CD4-positive, alpha-beta T cell (primary cell): ENCODE results near the gene L1CAM. TPM values are rescaled to one million over a fixed set of nuclear protein-coding genes. Genes with fewer than 3 reads are reported as not detected.
A peak's percentile ranks its signal among the peaks of the same experiment; 100 is the strongest.

Experiments used
- ATAC-seq: fragments of 200-7000 bp; cut with Tn5 transposase; one replicate; pipeline ENCODE4 v1.10.0; 2022; ENCODE audit warnings: mild to moderate bottlenecking; ENCODE audit not compliant: poor library complexity
- CTCF ChIA-PET: fragments of 350-600 bp; sonication (Branson Sonifier 250); formaldehyde crosslinking; loops from one replicate; lab custom pipeline; 2021; ENCODE audit warnings: antibody characterized with exemption, inconsistent platforms; lab: Charles Lee
- POLR2A ChIA-PET: fragments of 350-600 bp; sonication (Branson Sonifier 250); formaldehyde crosslinking; loops from one replicate; lab custom pipeline; 2021; ENCODE audit warnings: antibody characterized with exemption, inconsistent platforms; lab: Charles Lee
- DNase-seq, 14 experiments: peaks; one replicate each; pipeline ENCODE4 v3.0.0-alpha.2; 2013 to 2020; ENCODE audit warnings: mixed read lengths in 2 of 14
- H3K27ac ChIP-seq, 2 donors: one replicate each; pipeline versions ENCODE4 v1.5.1 to v1.7.0; 2013; ENCODE audit warnings: low read length in 2 of 2, low read depth in 1 of 2, mild to moderate bottlenecking in 1 of 2
- H3K27me3 ChIP-seq, 2 experiments: 1 replicate in 1 of 2; 2 replicates in 1 of 2; pipeline versions ENCODE4 v1.6.1 to v1.7.0; 2013; ENCODE audit warnings: low read length in 2 of 2, control low read depth in 1 of 2, mild to moderate bottlenecking in 1 of 2, moderate library complexity in 1 of 2; ENCODE audit not compliant: insufficient read depth in 2 of 2, control insufficient read depth in 1 of 2
- H3K36me3 ChIP-seq: one replicate; pipeline ENCODE4 v1.6.1; 2013; ENCODE audit warnings: low read length, control low read depth; ENCODE audit not compliant: insufficient read depth
- H3K4me1 ChIP-seq: one replicate; pipeline ENCODE4 v1.6.1; 2013; ENCODE audit warnings: low read length, control low read depth; ENCODE audit not compliant: insufficient read depth
- H3K4me3 ChIP-seq: one replicate; pipeline ENCODE4 v1.5.1; 2013; ENCODE audit warnings: mild to moderate bottlenecking, low read length, moderate library complexity
- H3K9me3 ChIP-seq, 2 experiments: 1 replicate in 1 of 2; 2 replicates in 1 of 2; pipeline versions ENCODE4 v1.6.1 to v1.7.0; 2013; ENCODE audit warnings: low read length in 2 of 2, mild to moderate bottlenecking in 2 of 2, control low read depth in 1 of 2, moderate library complexity in 1 of 2; ENCODE audit not compliant: control insufficient read depth in 1 of 2, insufficient read depth in 1 of 2
- H3K27ac Mint-ChIP-seq: one replicate; pipeline ENCODE4 v1.8.0; 2020; ENCODE audit warnings: mixed read lengths
- H3K27me3 Mint-ChIP-seq: one replicate; pipeline ENCODE4 v1.8.0; 2021; ENCODE audit warnings: mixed read lengths
- H3K36me3 Mint-ChIP-seq: one replicate; pipeline ENCODE4 v1.8.0; 2021; ENCODE audit warnings: low read depth, mixed read lengths
- H3K4me1 Mint-ChIP-seq: one replicate; pipeline ENCODE4 v1.8.0; 2021; ENCODE audit warnings: low read depth, mixed read lengths
- H3K4me3 Mint-ChIP-seq: one replicate; pipeline ENCODE4 v1.8.0; 2020; ENCODE audit warnings: mild to moderate bottlenecking, mixed read lengths
- H3K9me3 Mint-ChIP-seq: one replicate; pipeline ENCODE4 v1.8.0; 2020; ENCODE audit warnings: mixed read lengths
- CTCF ChIP-seq: fragments of 200-600 bp; IDR thresholded peaks from one replicate; pipeline ENCODE4 v1.8.0; 2022; ENCODE audit warnings: antibody characterized with exemption, mild to moderate bottlenecking
- intact Hi-C, 2 experiments: fragments of 100-400 bp; cut with DNase I in 1 of 2; cut with micrococcal nuclease in 1 of 2; formaldehyde crosslinking; loops; one replicate each; pipeline versions ENCODE4 v1.15.1 to v1.9.0; 2023 to 2025; cut with DNase I, micrococcal nuclease
- polyA plus RNA-seq, 2 donors: library from polyadenylated mRNA; unstranded; fragments of 120-200 nt; gene quantifications; one replicate each; pipeline ENCODE4 v1.2.1, GENCODE V29; 2013
- total RNA-seq, 174 experiments: library from RNA in 2 of 174; stranded (reverse) in 2 of 174; gene quantifications; one replicate each; pipeline ENCODE4 v1.2.3 and lab custom pipeline; 2021 to 2026

The L1CAM gene
- total RNA-seq: 1 to 10 TPM in 1 of 2 experiments, under 1 TPM in 1; 0.89 to 1.2 TPM
- 0.52 TPM for polyA plus RNA-seq (2013, experiment 1 of 2)
- polyA plus RNA-seq (2013, experiment 2 of 2): 0.63 TPM
- 0 to 7.3 (median 0.64) reads per million in 172 experiments for total RNA-seq (lab: John Stamatoyannopoulos, UW)

GRCh38 chrX:153885968-153886903, at the start of gene L1CAM:
Gene L1CAM, minus strand, starts transcription at chrX:153886173. Its CDS starts 10,337 bp downstream, at chrX:153875836.
- ChIA-PET POLR2A (interaction anchor here (0.9 kb wide), 1 partner anchor 39 kb away, joined by 3 read pairs; no protein-coding TSS in a partner anchor), CTCF (no interaction called here)
- ATAC-seq (peak; percentile 66), DNase-seq (peak in 7 of 14 experiments; percentile 10 to 68 (median 35))
- Mint-ChIP-seq H3K4me1 (no peaks in the 10 kb centered on the region), H3K36me3 (no peaks in the 10 kb centered on the region), H3K27me3 (peaks cover 10% of the 10 kb centered on the region), H3K9me3 (no peaks in the 10 kb centered on the region), H3K27ac (no peak within 1 kb of the TSS), H3K4me3 (peak within 1 kb of the TSS; percentile 48)
- no peak for TF ChIP-seq CTCF
- H3K36me3 ChIP-seq: no peaks in the 10 kb centered on the region
- no peak within 1 kb of the TSS for H3K27ac ChIP-seq
- peaks cover 15% of the 10 kb centered on the region for H3K4me1 ChIP-seq
- H3K4me3 ChIP-seq: peak within 1 kb of the TSS; percentile 14
- H3K9me3 ChIP-seq: peaks cover 0 to 10% of the 10 kb centered on the region in 2 experiments
- intact Hi-C loops: loop anchor here in 1 of 2 experiments (10.0 kb wide), 1 partner anchor 121 kb away; the partner anchor contains the start of gene PLXNB3
- peaks cover 17 to 45% of the 10 kb centered on the region in 2 experiments for H3K27me3 ChIP-seq

GRCh38 chrX:153935326-153935851, 49.4 kb upstream of the L1CAM start:
- ATAC-seq (no peak), DNase-seq (peak in 2 of 14 experiments; percentile 25 to 43)
- H3K27me3 ChIP-seq: no peaks in the 10 kb centered on the region
- Mint-ChIP-seq H3K36me3 (peaks cover 18% of the 10 kb centered on the region), H3K4me3 (peak overlapping the region; percentile 80), H3K27ac (peak overlapping the region; percentile 55), H3K4me1 (peaks cover 31% of the 10 kb centered on the region), H3K9me3 (no peaks in the 10 kb centered on the region), H3K27me3 (no peaks in the 10 kb centered on the region)
- POLR2A ChIA-PET: interaction anchor here (1.4 to 6.3 kb wide), 5 partner anchors 10 to 36 kb away, joined by 3 to 56 read pairs (median 7); partner anchors contain the start of genes ARHGAP4, HCFC1 and RENBP
- CTCF ChIA-PET: interaction anchor here (0.9 to 3.6 kb wide), 2 partner anchors 12 kb away, joined by 3 to 14 read pairs; no protein-coding TSS in a partner anchor
- intact Hi-C loops: no loop called here
- H3K36me3 ChIP-seq: peaks cover 13% of the 10 kb centered on the region
- peaks cover 15% of the 10 kb centered on the region for H3K4me1 ChIP-seq
- no peak for TF ChIP-seq CTCF
- H3K27ac ChIP-seq: no peak overlapping the region
- H3K4me3 ChIP-seq: peak overlapping the region; percentile 47
- no peaks in the 10 kb centered on the region for H3K9me3 ChIP-seq

- no peaks in the 10 kb centered on the region for H3K27me3 Mint-ChIP-seq
- ChIA-PET POLR2A (interaction anchor here (1.4 to 6.3 kb wide), 5 partner anchors 10 to 36 kb away, joined by 3 to 56 read pairs (median 7); partner anchors contain the start of genes ARHGAP4, HCFC1 and RENBP), CTCF (interaction anchor here (0.9 kb wide), 1 partner anchor 12 kb away, joined by 3 read pairs; no protein-coding TSS in a partner anchor)
- intact Hi-C loops: no loop called here
- peak within 1 kb of the TSS; percentile 61 for H3K4me3 ChIP-seq
- H3K9me3 Mint-ChIP-seq: no peaks in the 10 kb centered on the region
- peak within 1 kb of the TSS in 1 of 2 donors; percentile 7 for H3K27ac ChIP-seq
- peaks cover 20% of the 10 kb centered on the region for H3K4me1 ChIP-seq
- peak within 1 kb of the TSS; percentile 90 for H3K4me3 Mint-ChIP-seq
- H3K36me3 Mint-ChIP-seq: peaks cover 18% of the 10 kb centered on the region
- H3K36me3 ChIP-seq: peaks cover 14% of the 10 kb centered on the region
- no peaks in the 10 kb centered on the region for H3K27me3 ChIP-seq
- ATAC-seq: peak; percentile 60
- TF ChIP-seq CTCF: no peak
- H3K4me1 Mint-ChIP-seq: peaks cover 27% of the 10 kb centered on the region
- no peaks in the 10 kb centered on the region for H3K9me3 ChIP-seq
- H3K27ac Mint-ChIP-seq: peak within 1 kb of the TSS; percentile 78
- DNase-seq: peak in 11 of 14 experiments; percentile 21 to 80 (median 55)
Observed at GRCh38 chrX:153934762-153935325, 48.9 kb upstream of the L1CAM start, which contains the start of gene NAA10. Gene NAA10, minus strand, starts transcription at chrX:153935037. Its CDS starts 133 bp downstream, at chrX:153934904.
